GM18519 (cell line): ENCODE results near the gene SOX11.
"Not testable (repeated sequence)": the region's sequence is repeated elsewhere in the genome, so short reads cannot be mapped to it uniquely, and the experiment has no call there.

Experiments used
- ATAC-seq: cut with Tn5 transposase; IDR thresholded peaks from one replicate; pipeline ENCODE4 v1.9.1; 2021; ENCODE audit warnings: mild to moderate bottlenecking, moderate library complexity; ENCODE audit not compliant: unreplicated experiment, low FRiP score

SOX11 gene

GRCh38 chr2:5691985-5692529, at the start of gene SOX11:
SOX11 (plus strand) TSS chr2:5692384; CDS start chr2:5692722, 338 bp downstream.
- no peak for ATAC-seq

- ATAC-seq: not testable (repeated sequence)
Observed at GRCh38 chr2:5652734-5653133, 39.5 kb upstream of the SOX11 start.

GRCh38 chr2:5653756-5654155, 38.4 kb upstream of the SOX11 start:
- not testable (repeated sequence) for ATAC-seq

- ATAC-seq: no peak
Observed at GRCh38 chr2:5657231-5657630, 35.0 kb upstream of the SOX11 start.

- no peak for ATAC-seq
Observed at GRCh38 chr2:5660591-5660990, 31.6 kb upstream of the SOX11 start.

- no peak for ATAC-seq
Observed at GRCh38 chr2:5661362-5661761, 30.8 kb upstream of the SOX11 start.

GRCh38 chr2:5664278-5664681, 27.9 kb upstream of the SOX11 start:
- ATAC-seq: no peak

- no peak for ATAC-seq
Observed at GRCh38 chr2:5665066-5665465, 27.1 kb upstream of the SOX11 start.

GRCh38 chr2:5666798-5667197, 25.4 kb upstream of the SOX11 start:
- no peak for ATAC-seq

GRCh38 chr2:5667655-5668054, 24.5 kb upstream of the SOX11 start:
- not testable (repeated sequence) for ATAC-seq

- no peak for ATAC-seq
Observed at GRCh38 chr2:5668682-5669250, 23.4 kb upstream of the SOX11 start.

GRCh38 chr2:5672749-5673144, 19.4 kb upstream of the SOX11 start:
- no peak for ATAC-seq

GRCh38 chr2:5673145-5674025, 18.8 kb upstream of the SOX11 start:
- no peak for ATAC-seq

GRCh38 chr2:5674026-5674340, 18.2 kb upstream of the SOX11 start:
- no peak for ATAC-seq

GRCh38 chr2:5677133-5677532, 15.1 kb upstream of the SOX11 start:
- ATAC-seq: no peak

- ATAC-seq: no peak
Observed at GRCh38 chr2:5683471-5683870, 8.7 kb upstream of the SOX11 start.

- ATAC-seq: no peak
Observed at GRCh38 chr2:5685225-5685624, 7.0 kb upstream of the SOX11 start.

- ATAC-seq: no peak
Observed at GRCh38 chr2:5686068-5686467, 6.1 kb upstream of the SOX11 start.

- no peak for ATAC-seq
Observed at GRCh38 chr2:5686536-5686935, 5.6 kb upstream of the SOX11 start.

GRCh38 chr2:5689750-5690149, 2.4 kb upstream of the SOX11 start:
- ATAC-seq: no peak

- no peak for ATAC-seq
Observed at GRCh38 chr2:5690286-5690685, 1.9 kb upstream of the SOX11 start.

GRCh38 chr2:5690718-5691220, 1.4 kb upstream of the SOX11 start:
- ATAC-seq: no peak
